Hepatocyte (in vitro differentiated cells): ENCODE data around the gene EDARADD. TPM values are rescaled to one million over a fixed set of nuclear protein-coding genes. Genes with fewer than 3 reads are reported as not detected.
A peak's percentile ranks its signal among the peaks of the same experiment; 100 is the strongest.

Experiments
- DNase-seq: peaks from one replicate; pipeline ENCODE4 v3.0.0-alpha.2; 2016; ENCODE audit warnings: low spot score
- H2AFZ ChIP-seq: fragments of 200-600 bp; sonication (generic); 2 replicates; pipeline ENCODE4 v1.6.0; 2016; ENCODE audit warnings: antibody characterized with exemption, mild to moderate bottlenecking
- H3K27ac ChIP-seq: fragments of 200-600 bp; sonication (generic); 2 replicates; pipeline ENCODE4 v1.5.1; 2016; ENCODE audit warnings: mild to moderate bottlenecking
- H3K27me3 ChIP-seq: fragments of 200-600 bp; sonication (generic); 2 replicates; pipeline ENCODE4 v1.6.1; 2016
- H3K36me3 ChIP-seq: fragments of 200-600 bp; sonication (generic); replicated peaks from 2 replicates; pipeline ENCODE4 v1.5.1; 2016; ENCODE audit warnings: low read depth; ENCODE audit not compliant: insufficient read depth
- H3K4me1 ChIP-seq: fragments of 200-600 bp; sonication (generic); 2 replicates; pipeline ENCODE4 v1.5.1; 2016; ENCODE audit warnings: mild to moderate bottlenecking, moderate library complexity; ENCODE audit not compliant: insufficient read depth
- H3K4me2 ChIP-seq: fragments of 200-600 bp; sonication (generic); 2 replicates; pipeline ENCODE4 v1.6.0; 2016
- H3K4me3 ChIP-seq: fragments of 200-600 bp; sonication (generic); 2 replicates; pipeline ENCODE4 v1.5.1; 2016; ENCODE audit warnings: mild to moderate bottlenecking
- H3K79me2 ChIP-seq: fragments of 200-600 bp; sonication (generic); 2 replicates; pipeline ENCODE4 v1.6.0; 2017; ENCODE audit warnings: mild to moderate bottlenecking
- H3K9me2 ChIP-seq: fragments of 200-600 bp; sonication (generic); replicated peaks from 2 replicates; pipeline ENCODE4 v1.6.0; 2017; ENCODE audit warnings: mild to moderate bottlenecking; ENCODE audit not compliant: insufficient read depth
- H3K9me3 ChIP-seq: fragments of 200-600 bp; sonication (generic); 2 replicates; pipeline ENCODE4 v1.5.1; 2016; ENCODE audit warnings: low read depth, mild to moderate bottlenecking
- H4K20me1 ChIP-seq: fragments of 200-600 bp; sonication (generic); 2 replicates; pipeline ENCODE4 v1.6.0; 2016; ENCODE audit warnings: mild to moderate bottlenecking; ENCODE audit not compliant: insufficient read depth, poor library complexity, severe bottlenecking
- CTCF ChIP-seq: fragments of 200-600 bp; sonication (generic); IDR thresholded peaks from 2 replicates; pipeline ENCODE4 v1.5.1; 2016; ENCODE audit warnings: antibody characterized with exemption, mild to moderate bottlenecking; ENCODE audit not compliant: poor library complexity
- EZH2 ChIP-seq: fragments of 200-600 bp; sonication (generic); IDR thresholded peaks from 2 replicates; pipeline ENCODE4 v1.6.1; 2016; ENCODE audit warnings: antibody characterized with exemption, mild to moderate bottlenecking, borderline replicate concordance
- EZH2phosphoT487 ChIP-seq: fragments of 200-600 bp; sonication (generic); IDR thresholded peaks from one replicate; pipeline ENCODE4 v1.6.1; 2018; ENCODE audit warnings: antibody characterized with exemption, mild to moderate bottlenecking, low read depth, moderate library complexity; ENCODE audit not compliant: unreplicated experiment, severe bottlenecking
- WGBS: methylation state at CpG from one replicate; pipeline ENCODE4 v1.1.6; 2016; ENCODE audit warnings: low lambda C conversion rate; ENCODE audit errors: missing lambda C conversion rate; 5-methylcytosine and 5-hydroxymethylcytosine counted together
- polyA plus RNA-seq: library from polyadenylated mRNA; unstranded; fragments of >200 nt; fragmentation: Nextera tagmentation; extraction: Ambion mirVana; gene quantifications from 2 replicates; pipeline ENCODE4 v1.2.1, GENCODE V29; 2016
- total RNA-seq: library from RNA; depleted of rRNA; stranded (reverse); fragments of >200 nt; gene quantifications from 2 replicates; pipeline ENCODE4 v1.2.3, GENCODE V29; 2014

Gene EDARADD
- total and polyA plus RNA-seq, 2 experiments from 2014 or later, result 1.7 to 4.5 TPM

GRCh38 chr1:236426215-236426614, 32.1 kb downstream of the EDARADD start:
- no peak overlapping the region for H2AFZ ChIP-seq
- WGBS, result 95% methylated on average over 3 of the region's 3 CpGs
- H3K4me3 ChIP-seq, result no peak overlapping the region
- H3K4me1 ChIP-seq, result peaks cover 4% of the 10 kb centered on the region
- H3K27ac ChIP-seq, result no peak overlapping the region
- H3K9me2 ChIP-seq, result no peaks in the 10 kb centered on the region
- no peak for TF ChIP-seq CTCF
- no peak for TF ChIP-seq EZH2
- no peak for TF ChIP-seq EZH2phosphoT487
- no peaks in the 10 kb centered on the region for H3K9me3 ChIP-seq
- H3K27me3 ChIP-seq, result no peaks in the 10 kb centered on the region
- no peaks in the 10 kb centered on the region for H4K20me1 ChIP-seq
- no peaks in the 10 kb centered on the region for H3K36me3 ChIP-seq
- H3K79me2 ChIP-seq, result no peaks in the 10 kb centered on the region
- DNase-seq, result no peak
- H3K4me2 ChIP-seq, result no peak overlapping the region

- Histone ChIP-seq H3K4me1 (peaks cover 4% of the 10 kb centered on the region), H3K36me3 (no peaks in the 10 kb centered on the region), H3K79me2 (no peaks in the 10 kb centered on the region), H3K27ac (peak overlapping the region; percentile 28), H3K27me3 (no peaks in the 10 kb centered on the region), H3K4me3 (no peak overlapping the region), H3K9me3 (no peaks in the 10 kb centered on the region), H4K20me1 (no peaks in the 10 kb centered on the region), H3K4me2 (no peak overlapping the region), H3K9me2 (no peaks in the 10 kb centered on the region), H2AFZ (no peak overlapping the region)
- DNase-seq, result no peak
- TF ChIP-seq EZH2phosphoT487 (no peak), CTCF (no peak), EZH2 (no peak)
Observed at GRCh38 chr1:236429715-236430274, 35.7 kb downstream of the EDARADD start.

- H3K9me3 ChIP-seq, result no peaks in the 10 kb centered on the region
- no peak for DNase-seq
- no peaks in the 10 kb centered on the region for H3K79me2 ChIP-seq
Observed at GRCh38 chr1:236433819-236434315, 39.8 kb downstream of the EDARADD start.

More at GRCh38 chr1:236433819-236434315, 39.8 kb downstream of the EDARADD start:
- Histone ChIP-seq H3K4me1 (peaks cover 4% of the 10 kb centered on the region), H3K4me2 (no peak overlapping the region), H4K20me1 (no peaks in the 10 kb centered on the region), H3K4me3 (no peak overlapping the region), H3K36me3 (no peaks in the 10 kb centered on the region), H2AFZ (no peak overlapping the region), H3K9me2 (no peaks in the 10 kb centered on the region), H3K27me3 (no peaks in the 10 kb centered on the region), H3K27ac (no peak overlapping the region)
- TF ChIP-seq CTCF, result no peak
- no peak for TF ChIP-seq EZH2phosphoT487
- TF ChIP-seq EZH2, result no peak
- 98% methylated on average over 6 of the region's 6 CpGs for WGBS
